AG08396 (cell line): ENCODE results near the gene CBX7.

Experiments used
- DNase-seq: peaks from one replicate; pipeline ENCODE4 v3.0.0; 2012; ENCODE audit warnings: low spot score, mixed read lengths

Gene CBX7

DNA sequence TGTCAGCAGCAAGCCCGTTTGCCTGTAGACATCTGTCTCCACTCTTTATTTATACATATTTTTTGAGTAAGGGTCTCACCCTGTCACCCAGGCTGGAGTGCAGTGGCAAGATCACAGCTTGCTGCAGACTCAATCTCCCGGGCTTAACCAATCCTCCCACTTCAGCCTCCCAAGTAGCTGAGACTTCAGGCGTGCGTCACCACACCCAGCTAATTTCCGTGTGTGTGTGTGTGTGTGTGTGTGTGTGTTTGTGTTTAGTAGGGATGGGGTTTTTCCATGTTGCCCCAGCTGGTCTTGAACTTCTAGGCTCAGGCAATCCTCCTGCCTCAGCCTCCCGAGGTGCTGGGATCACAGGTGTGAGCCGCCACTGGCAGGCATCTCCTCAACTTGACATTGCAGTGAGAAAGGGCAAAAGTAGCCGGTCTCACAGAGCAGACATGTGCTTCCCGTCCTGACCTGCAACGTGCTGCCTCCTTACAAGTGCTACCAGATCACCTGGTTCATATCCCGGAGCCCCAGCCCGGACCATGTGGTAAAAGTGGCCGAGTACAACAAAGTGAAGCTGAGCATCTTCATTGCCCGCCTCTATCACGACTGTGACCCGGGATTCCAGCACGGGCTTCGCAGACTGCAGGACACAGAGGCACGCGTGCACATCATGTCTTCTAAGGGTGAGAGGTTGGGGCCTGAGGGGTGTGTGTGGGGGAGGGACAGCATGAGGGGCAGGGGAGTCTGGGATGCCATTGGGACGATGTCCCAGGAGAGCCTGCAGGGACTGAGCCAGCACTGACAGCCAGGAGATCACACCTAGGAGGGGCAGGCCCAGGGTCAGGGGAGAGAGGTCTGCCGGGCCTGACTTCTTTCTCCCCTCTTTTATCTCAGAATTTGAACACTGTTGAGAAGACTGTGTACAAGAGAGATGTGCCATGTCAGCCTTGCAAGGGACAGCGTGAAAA, 61.1 kb downstream of the CBX7 start:
- DNase-seq, result no peak

DNA sequence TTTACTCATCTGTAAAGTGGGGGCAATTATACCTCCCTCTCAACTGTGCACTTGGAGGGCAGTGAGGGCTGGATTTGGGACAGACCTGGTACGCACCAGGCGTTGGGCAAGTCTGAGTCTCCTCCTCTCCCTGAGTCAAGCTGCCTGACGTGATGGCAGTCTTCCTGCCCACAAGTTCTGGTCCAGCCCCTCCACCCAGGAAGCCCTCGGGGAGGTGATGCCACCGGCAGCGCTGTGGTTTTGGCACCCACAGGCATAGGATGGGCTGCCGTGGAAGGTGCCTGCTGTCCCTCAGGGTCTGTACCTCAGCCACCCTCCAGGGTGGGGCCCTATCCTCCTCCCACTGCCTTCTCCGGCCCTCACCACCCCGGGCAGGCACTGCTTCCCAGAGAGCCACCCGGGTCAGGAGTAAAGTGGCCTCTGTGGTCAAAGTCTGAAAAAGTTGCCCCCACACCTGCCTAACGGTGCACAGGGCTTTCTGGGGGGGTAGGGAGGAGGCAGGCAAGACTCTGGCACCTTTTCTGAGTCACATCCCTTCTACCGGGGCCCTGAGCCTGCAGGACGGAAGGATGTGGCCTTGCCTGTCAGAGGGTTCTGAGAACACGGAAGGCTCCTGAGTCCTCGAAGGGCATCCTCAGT, 61.9 kb downstream of the CBX7 start:
- DNase-seq, result no peak

DNA sequence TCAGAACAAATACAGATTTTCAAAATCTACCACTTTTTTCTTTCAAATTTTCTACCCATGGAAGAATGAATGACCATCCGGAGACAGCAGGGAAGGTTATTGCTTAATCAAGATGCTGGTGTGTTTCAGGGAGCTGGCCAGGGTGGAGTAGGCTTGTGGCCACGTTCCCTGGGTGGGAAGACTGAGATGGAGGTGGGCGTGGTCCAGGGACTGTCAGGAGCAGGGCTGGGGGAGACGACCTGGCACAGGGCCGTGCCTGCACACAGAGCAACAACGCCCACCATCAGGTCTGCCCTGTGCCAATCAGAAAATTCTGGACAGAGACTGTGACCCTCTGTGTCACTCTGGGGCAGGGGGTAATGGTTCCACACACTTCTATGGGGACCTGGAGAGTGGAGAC, 62.6 kb downstream of the CBX7 start:
- DNase-seq, result no peak

DNA sequence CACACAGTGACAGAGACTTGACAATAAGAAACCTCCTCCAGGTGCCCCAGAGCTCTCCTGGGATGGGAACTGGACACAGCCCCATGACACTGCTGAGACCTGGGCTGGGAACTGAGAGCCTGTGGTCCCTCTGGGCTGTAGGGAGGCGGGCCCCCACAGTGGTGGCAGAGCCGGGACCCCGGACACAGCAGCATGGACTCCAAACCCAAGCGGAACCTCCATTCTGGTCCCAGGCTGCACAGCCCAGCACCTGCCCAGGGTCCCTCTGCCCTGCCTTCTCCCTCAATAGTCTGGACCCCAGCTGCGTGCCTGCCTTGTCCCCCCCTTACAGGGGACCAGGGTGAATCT, 63.8 kb downstream of the CBX7 start:
- DNase-seq, result no peak

DNA sequence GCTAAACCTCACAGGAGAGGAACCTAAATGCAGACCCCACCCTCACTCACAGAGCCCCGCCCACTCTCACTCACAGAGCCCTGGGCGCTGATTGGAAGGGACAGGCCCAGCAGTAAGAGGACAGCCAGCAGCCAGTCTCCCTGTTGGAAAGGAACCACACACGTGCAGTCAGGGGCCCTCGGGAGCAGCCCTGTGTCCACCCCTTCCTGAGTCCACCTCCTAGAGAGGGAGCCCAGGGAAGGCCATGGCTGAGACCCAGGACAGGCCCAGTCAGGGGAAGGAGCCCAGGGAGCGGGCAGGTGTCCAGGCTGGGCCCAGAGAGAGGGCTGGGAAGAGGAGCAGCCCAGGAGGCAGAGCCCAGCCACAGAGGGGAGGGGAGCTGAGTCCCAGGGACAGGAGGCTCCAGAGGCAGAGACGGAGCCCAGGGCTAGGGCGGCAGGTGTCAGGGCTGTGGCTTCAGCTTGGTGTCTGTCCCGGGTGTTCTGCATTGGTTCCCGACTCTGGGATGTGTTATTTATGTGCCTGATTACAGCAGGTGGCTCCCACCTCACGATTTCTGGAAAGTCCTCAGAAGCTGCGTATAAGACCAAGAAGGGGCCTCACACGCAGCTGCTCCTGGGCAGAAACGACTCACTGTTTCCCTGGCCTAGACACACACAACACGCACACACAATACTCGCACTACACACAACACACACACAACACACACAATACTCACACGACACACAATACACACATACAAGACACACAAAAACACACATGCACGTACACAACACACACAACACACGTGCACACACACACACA, 64.4 kb downstream of the CBX7 start:
- no peak for DNase-seq

DNA sequence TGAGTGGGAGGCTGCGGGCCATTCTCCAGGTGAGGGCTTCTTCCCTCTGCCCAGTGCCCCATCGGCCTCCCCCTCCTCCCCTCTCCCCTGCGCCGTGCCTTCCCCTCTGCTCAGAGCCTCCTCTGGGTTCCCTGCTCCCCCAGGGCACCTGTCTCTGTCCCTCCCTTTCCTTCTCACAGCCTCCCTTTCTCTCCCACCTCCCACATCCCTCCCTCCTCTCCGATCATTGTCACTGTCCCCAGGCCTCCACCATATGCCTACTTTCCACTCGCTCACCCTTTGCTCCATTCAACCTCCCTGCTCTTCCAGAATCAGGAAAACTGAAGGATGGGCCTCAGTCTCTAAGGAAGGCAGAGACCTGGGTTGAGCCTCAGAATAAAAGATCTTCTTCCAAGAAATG, 65.4 kb downstream of the CBX7 start:
- no peak for DNase-seq

DNA sequence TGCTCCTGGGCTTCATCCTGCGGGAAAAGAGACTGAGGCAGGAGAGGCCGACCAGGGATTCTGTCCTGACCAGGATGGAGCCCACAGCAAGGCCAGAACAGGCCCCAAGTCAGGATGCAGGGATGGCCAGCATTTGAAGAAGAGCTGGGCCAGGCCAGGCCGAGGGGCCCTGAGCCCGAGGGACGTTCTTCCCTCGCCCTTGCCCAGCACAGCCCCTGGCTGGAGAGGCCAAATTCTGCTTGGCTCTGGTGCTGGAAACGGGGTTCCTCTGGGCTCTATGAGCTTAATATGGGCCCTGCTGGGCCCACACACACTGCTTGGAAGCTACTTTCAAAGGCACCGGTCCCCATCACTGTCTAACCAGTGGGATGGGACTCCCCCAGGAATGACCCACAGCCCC, 67.8 kb downstream of the CBX7 start:
- no peak for DNase-seq

DNA sequence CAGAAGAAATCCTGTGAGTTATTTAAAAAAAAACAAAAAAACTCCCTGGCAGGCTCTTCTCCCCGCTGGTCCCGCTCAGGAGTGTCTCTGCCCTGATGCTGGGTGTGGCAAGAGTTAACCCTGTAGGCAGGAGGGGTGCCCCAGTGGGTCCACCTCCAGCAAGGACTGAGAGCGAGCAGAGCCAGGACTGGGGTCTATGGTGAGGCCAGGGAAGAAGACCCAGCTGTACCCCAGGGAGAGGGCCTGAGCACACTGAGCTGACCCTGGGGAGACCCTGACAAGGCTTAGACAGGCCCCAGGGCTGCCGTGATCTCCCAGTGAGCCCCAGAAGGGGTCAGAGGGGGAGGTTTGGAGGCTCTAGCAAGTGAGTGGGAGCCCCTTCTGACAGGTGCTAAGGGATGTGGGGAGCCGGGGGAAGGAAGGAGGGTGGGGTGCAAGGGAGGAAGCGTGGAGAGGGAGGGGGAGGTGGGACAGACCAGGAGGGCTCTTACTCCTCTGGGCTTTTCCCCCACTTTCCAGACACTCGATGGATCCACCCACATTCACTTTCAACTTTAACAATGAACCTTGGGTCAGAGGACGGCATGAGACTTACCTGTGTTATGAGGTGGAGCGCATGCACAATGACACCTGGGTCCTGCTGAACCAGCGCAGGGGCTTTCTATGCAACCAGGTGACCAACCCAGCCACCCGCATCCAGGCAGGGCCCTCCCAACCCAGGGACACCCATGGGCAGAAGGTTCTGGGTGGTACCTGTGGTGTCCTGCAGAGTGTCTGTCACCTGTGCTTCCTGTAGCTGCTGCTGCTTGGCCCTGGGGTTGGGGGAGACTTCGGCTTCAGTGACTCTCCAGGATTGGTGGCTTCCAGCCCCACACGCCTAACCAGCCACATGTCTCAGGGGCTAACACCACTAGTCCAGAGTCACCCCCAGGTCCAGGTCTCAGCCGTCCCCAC, 69.0 kb downstream of the CBX7 start:
- no peak for DNase-seq

DNA sequence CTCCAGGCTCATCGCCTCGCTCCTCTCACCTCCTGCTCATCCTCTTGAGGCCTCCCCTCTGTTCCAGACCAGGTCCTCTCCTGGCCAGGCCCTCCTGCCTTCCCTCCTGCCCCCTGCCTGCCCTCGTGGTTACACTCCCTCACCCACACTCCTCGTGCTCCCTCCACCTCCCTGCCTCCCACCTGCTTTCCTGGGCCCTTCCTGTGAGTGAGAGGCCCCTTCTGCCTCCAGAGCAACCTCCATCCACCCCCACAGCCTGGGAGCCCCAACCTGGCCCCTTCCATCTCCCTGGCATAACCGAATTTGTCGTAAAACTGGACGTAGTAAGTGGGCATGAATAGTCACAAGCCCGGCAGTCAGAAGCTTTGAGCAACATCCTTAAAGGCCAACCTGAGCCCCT, 70.9 kb downstream of the CBX7 start:
- no peak for DNase-seq

DNA sequence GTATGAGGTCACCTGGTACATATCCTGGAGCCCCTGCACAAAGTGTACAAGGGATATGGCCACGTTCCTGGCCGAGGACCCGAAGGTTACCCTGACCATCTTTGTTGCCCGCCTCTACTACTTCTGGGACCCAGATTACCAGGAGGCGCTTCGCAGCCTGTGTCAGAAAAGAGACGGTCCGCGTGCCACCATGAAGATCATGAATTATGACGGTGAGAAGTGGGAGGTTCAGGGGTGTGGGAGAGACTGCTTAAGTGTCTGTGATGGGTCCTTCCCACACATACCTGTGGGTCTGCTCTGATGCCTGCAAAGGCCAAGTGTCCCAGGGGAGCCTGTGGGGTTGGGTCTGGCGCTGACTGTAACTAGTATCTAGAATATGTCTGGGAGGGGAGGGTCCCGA, 71.5 kb downstream of the CBX7 start:
- DNase-seq, result no peak
